ENCODE measurements around the gene DAZL. TPM values are rescaled to one million over a fixed set of nuclear protein-coding genes. Genes with fewer than 3 reads are reported as not detected.

Gene DAZL
- total RNA-seq, 2 donors from 2014 or later: not detected

GRCh38 chr3:16607718-16608117 lies 2.5 kb upstream of the DAZL start:
- no peak overlapping the region for H3K27ac ChIP-seq
- no peaks in the 10 kb centered on the region for H3K27me3 ChIP-seq
- intact Hi-C loops (cut with DNase I): loop anchor here (10.0 kb wide), 1 partner anchor 627 kb away; no protein-coding TSS in a partner anchor
- H3K36me3 ChIP-seq (replicated peaks in 1 of 2; ENCODE audit: insufficient read depth in 1 of 2, low read depth in 2 of 2): no peaks in the 10 kb centered on the region
- no peaks in the 10 kb centered on the region for H3K9me3 ChIP-seq
- DNase-seq (no peak), ATAC-seq (no peak)
- 47 to 51% methylated on average over 3 of the region's 3 CpGs for WGBS, 2 donors
- H3K4me3 ChIP-seq: no peak overlapping the region
- TF ChIP-seq POLR2A (IDR thresholded peaks at IDR 0.05): no peak
- H3K4me1 ChIP-seq: peaks cover 5% of the 10 kb centered on the region

GRCh38 chr3:16606398-16606797 lies 1.2 kb upstream of the DAZL start:
- intact Hi-C loops (cut with DNase I): loop anchor here (10.0 kb wide), 1 partner anchor 628 kb away; no protein-coding TSS in a partner anchor
- WGBS, 2 donors: 76 to 77% methylated on average over 4 of the region's 4 CpGs
- Histone ChIP-seq H3K27me3 (no peaks in the 10 kb centered on the region), H3K4me3 (no peak overlapping the region), H3K9me3 (no peaks in the 10 kb centered on the region), H3K36me3 (replicated peaks in 1 of 2; ENCODE audit: insufficient read depth in 1 of 2, low read depth in 2 of 2) (no peaks in the 10 kb centered on the region), H3K4me1 (peaks cover 5% of the 10 kb centered on the region), H3K27ac (no peak overlapping the region)
- TF ChIP-seq CTCF (IDR thresholded peaks at IDR 0.05): no peak
- TF ChIP-seq POLR2A (IDR thresholded peaks at IDR 0.05): no peak
- no peak for DNase-seq
- no peak for ATAC-seq

GRCh38 chr3:16605966-16606365 lies 743 bp upstream of the DAZL start:
- no peaks in the 10 kb centered on the region for H3K9me3 ChIP-seq
- 90 to 98% methylated on average over 8 of the region's 8 CpGs for WGBS, 2 donors
- DNase-seq: no peak
- no peaks in the 10 kb centered on the region for H3K27me3 ChIP-seq
- ATAC-seq: no peak
- no peaks in the 10 kb centered on the region for H3K36me3 ChIP-seq (replicated peaks in 1 of 2; ENCODE audit: insufficient read depth in 1 of 2, low read depth in 2 of 2)
- intact Hi-C loops (cut with DNase I): loop anchor here (10.0 kb wide), 1 partner anchor 629 kb away; no protein-coding TSS in a partner anchor
- H3K4me1 ChIP-seq: peaks cover 5% of the 10 kb centered on the region
- no peak overlapping the region for H3K27ac ChIP-seq
- TF ChIP-seq POLR2A (IDR thresholded peaks at IDR 0.05) (no peak), CTCF (IDR thresholded peaks at IDR 0.05) (no peak)
- no peak overlapping the region for H3K4me3 ChIP-seq

- TF ChIP-seq POLR2A (IDR thresholded peaks at IDR 0.05) (no peak), CTCF (IDR thresholded peaks at IDR 0.05) (no peak)
- DNase-seq (no peak), ATAC-seq (no peak)
- Histone ChIP-seq H3K4me1 (no peaks in the 10 kb centered on the region), H3K36me3 (replicated peaks in 1 of 2; ENCODE audit: insufficient read depth in 1 of 2, low read depth in 2 of 2) (no peaks in the 10 kb centered on the region), H3K27me3 (no peaks in the 10 kb centered on the region), H3K27ac (no peak overlapping the region), H3K9me3 (no peaks in the 10 kb centered on the region), H3K4me3 (no peak overlapping the region)
- 93 to 97% methylated on average over 27 to 29 of the region's 33 CpGs for WGBS, 2 donors
- intact Hi-C loops (cut with DNase I): loop anchor here (10.0 kb wide), 1 partner anchor 630 kb away; no protein-coding TSS in a partner anchor
These were observed 790 bp downstream of the DAZL start for GRCh38 chr3:16604433-16604832.

- Histone ChIP-seq H3K27me3 (no peaks in the 10 kb centered on the region), H3K4me1 (no peaks in the 10 kb centered on the region), H3K4me3 (no peak overlapping the region), H3K36me3 (replicated peaks in 1 of 2; ENCODE audit: insufficient read depth in 1 of 2, low read depth in 2 of 2) (no peaks in the 10 kb centered on the region), H3K9me3 (no peaks in the 10 kb centered on the region), H3K27ac (no peak overlapping the region)
- 24 to 25% methylated on average over 3 of the region's 3 CpGs for WGBS, 2 donors
- DNase-seq: no peak
- intact Hi-C loops (cut with DNase I): loop anchor here (10.0 kb wide), 1 partner anchor 633 kb away; no protein-coding TSS in a partner anchor
- TF ChIP-seq POLR2A (IDR thresholded peaks at IDR 0.05) (no peak), CTCF (IDR thresholded peaks at IDR 0.05) (no peak)
- no peak for ATAC-seq
These were observed 3.7 kb downstream of the DAZL start for GRCh38 chr3:16601537-16602005.

All from body of pancreas (tissue), 4 donors.